Psoas muscle (tissue), 8 donors: Measurements from ENCODE around the gene PLA2G1B. TPM values are rescaled to one million over a fixed set of nuclear protein-coding genes. Genes with fewer than 3 reads are reported as not detected.

Experiments
- ATAC-seq, 4 donors: fragments of 200-7000 bp; cut with Tn5 transposase; one replicate each; pipeline ENCODE4 v1.9.1; 2020; ENCODE audit warnings: moderate library complexity in 3 of 4, mild to moderate bottlenecking in 2 of 4
- DNase-seq, 2 donors: peaks; one replicate each; pipeline ENCODE4 v3.0.0-alpha.2; 2020
- H3K27ac ChIP-seq: fragments of 200-600 bp; one replicate; pipeline ENCODE4 v1.8.0; 2022
- H3K27me3 ChIP-seq, 3 donors: fragments of 200-600 bp in 1 of 3; one replicate each; pipeline versions ENCODE4 v1.6.1 to v1.8.0; 2013 to 2022; ENCODE audit warnings: low read length in 2 of 3, mild to moderate bottlenecking in 2 of 3, moderate library complexity in 1 of 3; ENCODE audit not compliant: insufficient read depth in 3 of 3
- H3K36me3 ChIP-seq, 2 donors: fragments of 200-600 bp in 1 of 2; one replicate each; pipeline versions ENCODE4 v1.6.1 to v1.8.0; 2013 to 2022; ENCODE audit warnings: low read depth in 1 of 2, mild to moderate bottlenecking in 1 of 2, moderate library complexity in 1 of 2; ENCODE audit not compliant: insufficient read depth in 1 of 2
- H3K4me1 ChIP-seq: fragments of 200-600 bp; one replicate; pipeline ENCODE4 v1.8.0; 2022
- H3K4me3 ChIP-seq: fragments of 200-600 bp; one replicate; pipeline ENCODE4 v1.8.0; 2022; ENCODE audit warnings: mild to moderate bottlenecking
- H3K9me3 ChIP-seq: fragments of 200-600 bp; one replicate; pipeline ENCODE4 v1.8.0; 2022
- CTCF ChIP-seq: fragments of 200-600 bp; IDR thresholded peaks from one replicate; pipeline ENCODE4 v1.8.0; 2022; ENCODE audit warnings: antibody characterized with exemption
- WGBS, 3 donors: extraction: QIAGEN DNeasy Blood & Tissue Kit; methylation state at CpG; one replicate each; pipeline versions ENCODE4 v1.1.6 to v1.1.7; 2013; 5-methylcytosine and 5-hydroxymethylcytosine counted together
- intact Hi-C, 2 donors: fragments of 100-400 bp; cut with DNase I; formaldehyde crosslinking; loops; one replicate each; pipeline versions ENCODE4 v1.11.0 to v1.14.2; 2022
- polyA plus RNA-seq, 3 donors: library from polyadenylated mRNA; stranded (reverse); fragments of 200-250 nt; gene quantifications; one replicate each; pipeline ENCODE4 v1.2.3, GENCODE V29; 2013
- total RNA-seq, 4 donors: library from RNA; stranded (reverse); fragmentation: NEBNext Ultra II Directional in 2 of 4; extraction: Animal tissue kit (Norgen Biotek cat#: 25700) in 2 of 4; gene quantifications; one replicate each; pipeline versions ENCODE4 v1.2.1 to v1.2.4, GENCODE V29; 2021 to 2023
- donor health status: healthy with polysubstance abuse.
- donor health status: DM: no; HTN: no; CAD: no; lungs with moderate emphysema.
- donor health status: Bipolar disorder and iron deficiency.
- donor health status: healthy.
- donor health status: DM: yes; HTN: yes; CAD: no.
- donor health status: DM: no; HTN: no; CAD: no.
- donor health status: DM: no; HTN: no; CAD: no.
- donor health status: DM: yes; HTN: yes; CAD: no.

Gene PLA2G1B
- total and polyA plus RNA-seq, 7 donors, result 0.39 to 1.0 (median 0.81) TPM; not detected in 4

- no peaks in the 10 kb centered on the region for H3K36me3 ChIP-seq
- TF ChIP-seq CTCF, result no peak
- 85 to 91% (median 86%) methylated on average over 8 of the region's 8 CpGs for WGBS, 3 donors
- no peak for ATAC-seq
- DNase-seq, result no peak
- no peaks in the 10 kb centered on the region for H3K9me3 ChIP-seq
- intact Hi-C loops, result no loop called here
- peaks cover 5 to 75% (median 11%) of the 10 kb centered on the region in 3 donors for H3K27me3 ChIP-seq
- no peak overlapping the region for H3K4me3 ChIP-seq
- no peak overlapping the region for H3K27ac ChIP-seq
- no peaks in the 10 kb centered on the region for H3K4me1 ChIP-seq
Observed at GRCh38 chr12:120373683-120374082, 46.1 kb upstream of the PLA2G1B start.

- no peak for TF ChIP-seq CTCF
- H3K9me3 ChIP-seq, result no peaks in the 10 kb centered on the region
- no peaks in the 10 kb centered on the region for H3K36me3 ChIP-seq
- peaks cover 5 to 87% (median 17%) of the 10 kb centered on the region in 3 donors for H3K27me3 ChIP-seq
- H3K27ac ChIP-seq, result no peak overlapping the region
- WGBS, 3 donors, result 31 to 43% (median 35%) methylated on average over 7 of the region's 7 CpGs
- DNase-seq, result no peak
- no peak for ATAC-seq
- H3K4me3 ChIP-seq, result no peak overlapping the region
- no peaks in the 10 kb centered on the region for H3K4me1 ChIP-seq
- intact Hi-C loops, result no loop called here
Observed at GRCh38 chr12:120370343-120371243, 43.0 kb upstream of the PLA2G1B start.

- Histone ChIP-seq H3K4me1 (no peaks in the 10 kb centered on the region), H3K4me3 (peak overlapping the region; percentile 52), H3K9me3 (no peaks in the 10 kb centered on the region), H3K27me3 (peaks cover 0 to 80% (median 17%) of the 10 kb centered on the region in 3 donors), H3K36me3 (no peaks in the 10 kb centered on the region), H3K27ac (no peak overlapping the region)
- 1 to 2% (median 2%) methylated on average over 24 to 26 of the region's 26 CpGs for WGBS, 3 donors
- no peak for DNase-seq
- TF ChIP-seq CTCF, result no peak
- ATAC-seq, result no peak
- intact Hi-C loops, result no loop called here
Observed at GRCh38 chr12:120369603-120370342, 42.2 kb upstream of the PLA2G1B start.

- ATAC-seq (no peak), DNase-seq (no peak)
- Histone ChIP-seq H3K27ac (no peak within 1 kb of the TSS), H3K4me1 (no peaks in the 10 kb centered on the region), H3K9me3 (no peaks in the 10 kb centered on the region), H3K36me3 (no peaks in the 10 kb centered on the region), H3K4me3 (peak within 1 kb of the TSS; percentile 63), H3K27me3 (peaks cover 0 to 72% (median 17%) of the 10 kb centered on the region in 3 donors)
- TF ChIP-seq CTCF, result no peak
- intact Hi-C loops, result no loop called here
- WGBS, 3 donors, result 0 to 2% (median 1%) methylated on average over 20 to 114 of the region's 119 CpGs
Observed at GRCh38 chr12:120368789-120369602, 41.4 kb upstream of the PLA2G1B start, which contains the start of gene MSI1. TSS of gene MSI1 (minus strand) at chr12:120369164. CDS start at chr12:120369091, 73 bp downstream.
